UCSD-AML1 (cell line): ENCODE results near the gene KIR3DL1.
A peak's percentile ranks its signal among the peaks of the same experiment; 100 is the strongest.
"Not testable (repeated sequence)": the region's sequence is repeated elsewhere in the genome, so short reads cannot be mapped to it uniquely, and the experiment has no call there.

ENCODE experiments used
- DNase-seq: peaks from one replicate; lab custom pipeline; 2025; ENCODE audit not compliant: unreplicated experiment; lab: John Stamatoyannopoulos, UW

KIR3DL1 gene

DNA sequence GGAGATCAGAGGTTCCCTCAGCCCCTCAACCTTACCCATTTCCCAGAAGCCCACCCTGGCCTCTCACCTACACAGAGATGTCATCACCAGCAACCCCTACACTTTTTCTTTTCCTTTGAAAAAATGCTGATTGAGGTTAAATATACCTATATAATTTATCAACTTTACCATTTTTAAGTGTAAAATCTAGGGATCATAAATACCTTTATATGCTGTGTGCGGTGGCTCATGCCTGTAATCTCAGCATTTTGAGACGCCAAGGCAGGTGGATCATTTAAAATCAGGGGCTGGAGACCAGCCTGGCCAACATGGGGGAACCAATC, 9.8 kb upstream of the KIR3DL1 start:
- DNase-seq = no peak

DNA sequence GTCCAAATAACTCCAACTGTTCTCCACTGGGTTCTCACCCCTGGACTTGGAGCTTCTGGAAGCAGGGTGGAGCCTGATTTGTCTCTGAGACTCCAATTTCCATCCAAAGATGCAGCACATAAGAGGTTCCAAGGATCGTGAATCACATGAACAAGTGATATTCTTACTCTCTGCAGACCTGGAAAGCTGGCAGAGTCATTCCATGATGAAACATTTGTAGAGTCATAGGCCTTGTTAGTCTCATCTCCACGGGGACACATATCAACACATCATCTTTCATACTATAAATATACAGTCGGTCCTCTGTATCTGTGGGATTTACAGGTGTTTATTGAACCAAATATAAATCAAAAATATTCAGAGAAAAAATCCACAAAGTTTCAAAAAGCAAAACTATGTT, 1.7 kb upstream of the KIR3DL1 start:
- DNase-seq = not testable (repeated sequence)

DNA sequence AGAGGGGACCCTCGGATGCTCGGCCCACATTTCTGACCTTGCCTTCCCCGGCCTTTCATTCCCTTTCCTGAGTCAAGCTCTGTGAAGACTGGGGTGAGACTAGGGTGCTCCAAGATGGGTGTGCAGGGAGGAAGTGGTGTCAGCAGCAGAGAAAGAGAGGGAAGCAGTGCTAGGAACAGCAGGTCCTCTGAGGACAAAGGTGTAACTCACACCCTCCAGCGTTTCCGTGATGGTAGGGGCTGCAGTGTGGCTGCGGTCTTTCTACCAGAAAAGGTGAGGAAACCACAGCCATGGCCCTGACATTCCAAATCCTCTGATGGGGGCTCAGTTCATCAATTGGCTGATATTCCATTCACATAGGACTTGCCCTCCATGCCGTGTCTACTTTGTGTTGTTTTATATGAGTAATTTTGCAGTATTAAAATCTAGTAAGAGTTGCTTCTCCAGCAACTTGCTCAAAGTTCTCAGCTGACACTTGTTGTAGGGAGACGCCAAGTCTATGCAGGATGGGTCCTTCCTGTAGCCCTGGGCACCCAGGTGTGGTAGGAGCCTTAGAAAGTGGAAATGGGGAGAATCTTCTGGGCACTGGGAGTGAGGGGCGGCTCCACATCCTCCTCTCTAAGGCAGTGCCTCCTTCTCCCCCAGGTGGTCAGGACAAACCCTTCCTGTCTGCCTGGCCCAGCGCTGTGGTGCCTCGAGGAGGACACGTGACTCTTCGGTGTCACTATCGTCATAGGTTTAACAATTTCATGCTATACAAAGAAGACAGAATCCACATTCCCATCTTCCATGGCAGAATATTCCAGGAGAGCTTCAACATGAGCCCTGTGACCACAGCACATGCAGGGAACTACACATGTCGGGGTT, 1.6 kb downstream of the KIR3DL1 start:
- DNase-seq = no peak

DNA sequence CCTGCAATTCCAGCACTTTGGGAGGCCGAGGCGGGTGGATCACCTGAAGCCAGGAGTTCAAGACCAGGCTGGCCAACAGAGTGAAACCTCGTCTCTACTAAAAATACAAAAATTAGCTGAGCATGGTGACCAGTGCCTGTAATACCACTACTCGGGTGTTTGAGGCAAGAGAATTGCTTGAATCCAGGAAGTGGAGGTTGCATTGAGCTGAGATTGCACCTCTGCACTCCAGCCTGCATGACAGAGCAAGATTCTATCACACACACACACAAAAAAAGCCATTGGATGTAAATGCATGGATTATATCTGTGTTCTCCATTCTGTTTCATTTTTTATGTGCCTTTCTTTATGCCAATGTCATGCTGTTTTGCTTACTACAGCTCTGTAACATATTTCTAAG, 8.1 kb downstream of the KIR3DL1 start:
- not testable (repeated sequence) for DNase-seq

DNA sequence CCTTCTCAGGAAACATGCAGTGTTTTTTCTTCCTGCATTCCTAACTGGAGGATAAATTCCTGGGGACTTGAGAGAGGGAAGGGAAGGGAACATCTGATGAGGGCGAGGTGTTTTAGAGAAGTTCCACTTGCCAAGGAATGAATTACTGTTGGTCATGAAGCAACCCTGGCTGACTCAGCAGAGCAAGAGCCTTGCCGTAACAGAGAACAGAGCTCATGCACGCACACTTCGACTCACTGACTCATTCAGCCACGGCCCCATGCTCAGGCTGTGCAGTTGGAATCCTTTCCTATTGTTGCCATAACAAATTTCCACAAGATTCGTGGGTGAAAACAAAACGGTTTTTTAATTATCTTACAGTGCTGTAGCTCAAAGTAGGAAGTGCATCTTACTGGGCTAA, 9.1 kb downstream of the KIR3DL1 start:
- not testable (repeated sequence) for DNase-seq

DNA sequence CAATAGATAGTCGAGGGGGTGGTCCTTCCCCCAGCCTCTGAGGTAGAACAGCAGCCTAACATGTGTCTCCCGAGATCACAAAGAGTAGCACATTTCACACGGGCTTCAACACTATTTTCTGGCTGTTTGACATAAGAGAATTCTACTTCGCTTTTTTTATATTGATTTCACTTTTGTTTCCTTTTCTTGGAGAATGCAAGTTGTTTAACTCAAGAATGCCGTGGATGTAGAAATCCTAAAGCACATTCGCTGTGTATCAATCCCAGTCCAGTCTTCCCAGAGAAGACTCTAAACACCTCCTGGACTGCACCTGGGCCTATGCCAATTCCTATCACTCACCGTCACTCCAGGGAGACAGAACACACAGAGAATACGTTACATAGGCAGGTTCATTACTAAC, 11.8 kb downstream of the KIR3DL1 start:
- DNase-seq = not testable (repeated sequence)

DNA sequence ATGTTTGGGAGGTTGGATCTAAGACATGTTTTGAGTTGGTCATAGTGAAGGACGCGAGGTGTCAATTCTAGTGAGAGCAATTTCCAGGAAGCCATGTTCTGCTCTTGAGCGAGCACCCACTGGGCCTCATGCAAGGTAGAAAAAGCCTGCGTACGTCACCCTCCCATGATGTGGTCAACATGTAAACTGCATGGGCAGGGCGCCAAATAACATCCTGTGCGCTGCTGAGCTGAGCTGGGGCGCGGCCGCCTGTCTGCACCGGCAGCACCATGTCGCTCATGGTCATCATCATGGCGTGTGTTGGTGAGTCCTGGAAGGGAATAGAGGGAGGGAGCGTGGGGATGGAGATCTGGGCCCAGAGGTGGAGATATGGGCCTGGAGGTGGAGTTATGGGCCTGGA, 16.2 kb downstream of the KIR3DL1 start, which contains the start of gene KIR2DS4:
TSS of gene KIR2DS4 (plus strand) at position 181 of the 400 bp plus-strand sequence.
- DNase-seq = not testable (repeated sequence)

DNA sequence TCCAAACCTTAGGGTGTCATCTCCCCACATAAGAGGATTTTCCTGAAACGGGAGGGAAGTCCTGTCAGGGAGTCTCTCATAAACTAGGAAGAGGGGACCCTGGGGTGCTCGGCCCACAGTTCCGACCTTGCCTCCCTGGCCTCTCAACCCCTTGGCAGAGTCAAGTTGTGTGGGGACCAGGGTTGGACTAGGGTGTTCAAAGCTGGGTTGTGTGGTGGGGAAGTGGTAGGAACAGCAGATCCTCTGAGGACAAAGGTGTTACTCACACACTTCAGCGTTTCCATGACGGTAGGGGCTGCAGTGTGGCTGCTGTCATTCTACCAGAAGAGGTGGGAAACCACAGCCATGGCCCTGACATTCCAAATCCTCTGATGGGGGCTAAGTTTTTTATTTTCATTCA, 18.9 kb downstream of the KIR3DL1 start:
- DNase-seq = not testable (repeated sequence)

DNA sequence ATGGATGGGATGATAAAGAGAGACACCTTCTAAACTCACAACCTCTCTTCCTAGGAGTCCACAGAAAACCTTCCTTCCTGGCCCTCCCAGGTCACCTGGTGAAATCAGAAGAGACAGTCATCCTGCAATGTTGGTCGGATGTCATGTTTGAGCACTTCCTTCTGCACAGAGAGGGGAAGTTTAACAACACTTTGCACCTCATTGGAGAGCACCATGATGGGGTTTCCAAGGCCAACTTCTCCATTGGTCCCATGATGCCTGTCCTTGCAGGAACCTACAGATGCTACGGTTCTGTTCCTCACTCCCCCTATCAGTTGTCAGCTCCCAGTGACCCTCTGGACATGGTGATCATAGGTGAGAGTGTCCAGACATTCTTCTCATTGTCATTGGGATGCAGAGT, 21.3 kb downstream of the KIR3DL1 start:
- DNase-seq = not testable (repeated sequence)

DNA sequence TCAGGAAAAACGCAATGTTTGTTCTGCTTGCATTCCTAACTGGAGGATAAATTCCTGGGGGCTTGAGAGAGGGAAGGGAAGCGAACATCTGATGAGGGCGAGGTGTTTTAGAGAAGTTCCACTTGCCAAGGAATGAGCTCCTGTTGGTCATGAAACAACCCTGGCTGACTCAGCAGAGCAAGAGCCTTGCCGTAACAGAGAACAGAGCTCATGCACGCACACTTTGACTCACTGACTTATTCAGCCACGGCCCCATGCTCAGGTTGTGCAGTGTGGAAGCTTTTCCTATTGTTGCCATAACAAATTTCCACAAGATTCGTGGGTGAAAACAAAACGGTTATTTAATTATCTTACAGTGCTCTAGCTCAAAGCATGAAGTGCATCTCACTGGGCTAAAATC, 26.9 kb downstream of the KIR3DL1 start:
- not testable (repeated sequence) for DNase-seq

DNA sequence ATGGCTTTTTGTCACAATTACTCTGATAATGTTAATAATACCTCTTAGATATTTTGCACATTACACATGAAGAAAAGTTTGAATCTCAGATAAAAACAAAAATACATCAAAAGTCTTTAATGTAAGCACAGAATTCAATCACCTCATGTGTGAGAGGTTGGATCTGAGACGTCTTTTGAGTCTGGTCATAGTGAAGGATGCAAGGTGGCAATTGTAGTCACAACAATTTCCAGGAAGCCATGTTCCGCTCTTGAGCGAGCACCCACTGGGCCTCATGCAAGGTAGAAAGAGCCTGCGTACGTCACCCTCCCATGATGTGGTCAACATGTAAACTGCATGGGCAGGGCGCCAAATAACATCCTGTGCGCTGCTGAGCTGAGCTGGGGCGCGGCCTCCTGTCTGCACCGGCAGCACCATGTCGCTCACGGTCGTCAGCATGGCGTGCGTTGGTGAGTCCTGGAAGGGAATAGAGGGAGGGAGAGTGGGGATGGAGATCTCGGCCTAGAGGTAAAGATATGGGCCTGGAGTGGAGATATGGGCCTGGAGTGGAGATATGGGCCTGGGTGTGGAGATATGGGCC, 33.9 kb downstream of the KIR3DL1 start, which contains the start of gene KIR3DL2:
TSS of gene KIR3DL2 (plus strand) at position 383 of the 580 bp plus-strand sequence. CDS start at position 416, 33 bp downstream.
- not testable (repeated sequence) for DNase-seq

DNA sequence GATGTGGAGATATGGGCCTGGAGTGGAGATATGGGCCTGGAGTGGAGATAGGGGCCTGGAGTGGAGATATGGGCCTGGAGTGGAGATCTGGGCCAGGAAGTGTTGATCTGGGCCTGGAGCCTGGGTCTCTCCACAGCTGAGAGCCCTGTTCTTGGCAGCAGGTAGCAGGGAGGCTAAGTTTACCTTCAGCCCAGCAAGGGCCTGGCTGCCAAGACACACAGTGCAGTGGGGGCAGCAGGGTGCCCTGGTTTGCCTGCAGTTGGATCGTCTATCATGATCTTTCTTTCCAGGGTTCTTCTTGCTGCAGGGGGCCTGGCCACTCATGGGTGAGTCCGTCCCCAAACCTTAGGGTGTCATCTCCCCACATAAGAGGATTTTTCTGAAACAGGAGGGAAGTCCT, 34.7 kb downstream of the KIR3DL1 start:
- DNase-seq = no peak

DNA sequence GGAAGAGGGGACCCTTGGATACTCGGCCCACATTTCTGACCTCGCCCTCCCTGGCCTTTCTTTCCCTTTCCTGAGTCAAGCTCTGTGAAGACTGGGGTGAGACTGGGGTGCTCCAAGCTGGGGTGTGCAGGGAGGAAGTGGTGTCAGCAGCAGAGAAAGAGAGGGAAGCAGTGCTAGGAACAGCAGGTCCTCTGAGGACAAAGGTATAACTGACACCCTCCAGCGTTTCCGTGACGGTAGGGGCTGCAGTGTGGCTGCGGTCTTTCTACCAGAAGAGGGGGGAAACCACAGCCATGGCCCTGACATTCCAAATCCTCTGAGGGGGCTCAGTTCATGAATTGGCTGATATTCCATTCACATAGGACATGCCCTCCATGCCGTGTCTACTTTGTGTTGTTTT, 35.1 kb downstream of the KIR3DL1 start:
- DNase-seq = peak; percentile 25

DNA sequence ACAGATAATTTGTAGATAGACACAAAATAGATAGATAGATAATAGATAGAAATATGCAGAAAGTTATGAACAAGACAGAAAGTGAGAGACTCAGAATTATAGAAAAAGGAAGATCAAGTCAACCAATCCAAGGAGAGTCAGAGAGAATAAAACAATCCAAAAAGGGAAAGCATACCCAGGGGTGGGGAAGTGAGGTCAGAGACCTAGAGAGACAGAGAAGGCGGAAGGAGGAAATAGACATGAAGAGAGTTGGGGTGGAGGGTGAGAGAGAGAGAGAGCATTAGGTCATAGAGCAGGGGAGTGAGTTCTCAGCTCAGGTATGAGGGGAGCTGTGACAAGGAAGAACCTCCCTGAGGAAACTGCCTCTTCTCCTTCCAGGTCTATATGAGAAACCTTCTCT, 39.0 kb downstream of the KIR3DL1 start:
- DNase-seq = not testable (repeated sequence)

DNA sequence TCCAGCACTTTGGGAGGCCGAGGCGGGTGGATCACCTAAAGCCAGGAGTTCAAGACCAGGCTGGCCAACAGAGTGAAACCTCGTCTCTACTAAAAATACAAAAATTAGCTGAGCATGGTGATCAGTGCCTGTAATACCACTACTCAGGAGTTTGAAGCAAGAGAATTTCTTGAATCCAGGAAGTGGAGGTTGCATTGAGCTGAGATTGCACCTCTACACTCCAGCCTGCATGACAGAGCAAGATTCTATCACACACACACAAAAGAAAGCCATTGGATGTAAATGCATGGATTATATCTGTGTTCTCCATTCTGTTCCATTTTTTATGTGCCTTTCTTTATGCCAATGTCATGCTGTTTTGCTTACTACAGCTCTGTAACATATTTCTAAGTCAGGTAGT, 42.2 kb downstream of the KIR3DL1 start:
- DNase-seq = not testable (repeated sequence)

DNA sequence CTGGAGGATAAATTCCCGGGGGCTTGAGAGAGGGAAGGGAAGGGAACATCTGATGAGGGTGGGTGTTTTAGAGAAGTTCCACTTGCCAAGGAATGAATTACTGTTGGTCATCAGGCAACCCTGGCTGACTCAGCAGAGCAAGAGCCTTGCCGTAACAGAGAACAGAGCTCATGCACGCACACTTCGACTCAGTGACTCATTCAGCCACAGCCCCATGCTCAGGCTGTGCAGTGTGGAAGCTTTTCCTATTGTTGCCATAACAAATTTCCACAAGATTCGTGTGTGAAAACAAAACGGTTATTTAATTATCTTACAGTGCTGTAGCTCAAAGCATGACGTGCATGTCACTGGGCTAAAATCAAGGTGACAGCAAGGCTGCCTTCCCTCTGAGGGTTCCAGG, 43.2 kb downstream of the KIR3DL1 start:
- DNase-seq = not testable (repeated sequence)

DNA sequence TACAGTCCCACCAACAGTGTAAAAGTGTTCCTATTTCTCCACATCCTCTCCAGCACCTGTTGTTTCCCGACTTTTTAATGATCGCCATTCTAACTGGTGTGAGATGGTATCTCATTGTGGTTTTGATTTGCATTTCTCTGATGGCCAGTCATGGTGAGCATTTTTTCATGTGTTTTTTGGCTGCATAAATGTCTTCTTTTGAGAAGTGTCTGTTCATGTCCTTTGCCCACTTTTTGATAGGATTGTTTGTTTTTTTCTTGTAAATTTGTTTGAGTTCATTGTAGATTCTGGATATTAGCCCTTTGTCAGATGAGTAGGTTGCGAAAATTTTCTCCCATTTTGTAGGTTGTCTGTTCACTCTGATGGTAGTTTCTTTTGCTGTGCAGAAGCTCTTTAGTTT, 47.2 kb downstream of the KIR3DL1 start:
- DNase-seq = not testable (repeated sequence)

DNA sequence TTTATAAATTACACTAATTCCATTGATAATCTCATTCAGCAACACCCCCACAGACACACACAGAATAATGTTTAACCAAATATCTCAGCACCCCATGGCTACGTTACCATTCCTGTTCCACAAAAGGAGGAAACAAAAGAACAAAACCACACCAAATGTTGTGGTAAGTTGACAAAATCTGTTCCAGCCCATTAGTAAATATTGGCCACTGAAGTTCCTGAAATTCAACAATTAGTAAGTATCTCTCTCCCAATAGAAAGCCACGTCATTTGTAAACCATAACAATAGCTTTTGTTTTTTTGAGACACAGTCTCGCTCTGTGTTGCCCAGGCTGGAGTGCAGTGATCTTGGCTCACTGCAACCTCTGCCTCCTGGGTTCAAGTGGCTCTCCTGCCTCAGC, 55.4 kb downstream of the KIR3DL1 start:
- no peak for DNase-seq

DNA sequence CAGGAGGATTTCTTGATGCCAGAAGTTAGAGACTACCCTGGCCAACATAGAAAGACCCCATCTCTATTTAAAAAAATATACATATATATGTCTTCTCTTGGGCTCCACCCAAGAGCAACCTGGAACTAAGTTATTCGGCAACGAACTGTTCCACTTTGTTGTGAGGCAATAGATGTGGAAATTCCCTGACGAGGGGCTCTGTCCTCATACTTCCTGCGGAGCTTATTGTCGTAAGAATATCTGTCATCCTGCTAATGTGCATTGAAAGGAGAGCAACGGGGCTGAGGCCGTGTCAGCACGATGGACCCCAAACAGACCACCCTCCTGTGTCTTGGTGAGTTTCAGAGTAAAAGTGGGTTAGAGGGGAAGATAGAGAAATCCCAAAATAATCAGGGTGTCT, 57.7 kb downstream of the KIR3DL1 start, which contains the start of gene FCAR:
TSS of gene FCAR (plus strand) at position 246 of the 400 bp plus-strand sequence. CDS start at position 301, 55 bp downstream.
- DNase-seq = no peak

DNA sequence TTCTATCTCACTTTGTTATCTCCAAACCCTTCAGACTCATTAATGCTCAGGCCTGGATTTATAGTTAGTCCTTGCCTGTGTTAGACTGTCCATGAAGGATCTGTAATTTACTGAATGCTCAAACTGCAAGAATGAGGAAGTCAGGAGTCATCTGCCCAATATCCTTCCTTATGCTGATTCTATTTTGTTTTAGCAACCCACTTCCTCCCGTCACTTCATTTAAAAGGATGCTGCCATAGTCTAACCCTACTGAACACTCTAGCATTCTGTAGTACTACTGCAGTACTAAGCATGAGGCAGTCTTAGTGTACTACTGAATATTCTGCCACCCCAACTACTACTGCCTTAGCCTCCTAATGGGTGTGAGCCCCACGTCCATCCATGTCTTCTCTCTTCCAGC, 59.2 kb downstream of the KIR3DL1 start:
- DNase-seq = no peak

DNA sequence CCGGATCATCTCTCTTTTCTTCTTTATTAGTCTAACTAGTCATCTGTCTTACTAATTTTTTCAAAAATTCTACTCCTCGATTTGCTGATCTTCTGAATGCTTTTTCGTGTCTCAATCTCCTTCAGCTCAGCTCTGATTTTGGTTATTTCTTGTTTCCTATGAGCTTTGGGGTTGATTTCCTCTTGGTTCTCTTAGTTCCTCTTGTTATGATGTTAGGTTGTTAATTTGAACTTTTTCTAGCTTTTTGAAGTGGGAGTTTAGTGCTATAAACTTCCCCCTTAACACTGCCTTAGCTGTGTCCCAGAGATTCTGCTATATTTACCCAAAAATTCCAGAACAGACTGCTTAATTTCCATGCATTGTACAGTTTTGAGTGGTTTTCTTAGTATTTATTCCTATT, 61.2 kb downstream of the KIR3DL1 start:
- DNase-seq = no peak
